ENCODE results near the gene CCDC124.

The CCDC124 gene

DNA sequence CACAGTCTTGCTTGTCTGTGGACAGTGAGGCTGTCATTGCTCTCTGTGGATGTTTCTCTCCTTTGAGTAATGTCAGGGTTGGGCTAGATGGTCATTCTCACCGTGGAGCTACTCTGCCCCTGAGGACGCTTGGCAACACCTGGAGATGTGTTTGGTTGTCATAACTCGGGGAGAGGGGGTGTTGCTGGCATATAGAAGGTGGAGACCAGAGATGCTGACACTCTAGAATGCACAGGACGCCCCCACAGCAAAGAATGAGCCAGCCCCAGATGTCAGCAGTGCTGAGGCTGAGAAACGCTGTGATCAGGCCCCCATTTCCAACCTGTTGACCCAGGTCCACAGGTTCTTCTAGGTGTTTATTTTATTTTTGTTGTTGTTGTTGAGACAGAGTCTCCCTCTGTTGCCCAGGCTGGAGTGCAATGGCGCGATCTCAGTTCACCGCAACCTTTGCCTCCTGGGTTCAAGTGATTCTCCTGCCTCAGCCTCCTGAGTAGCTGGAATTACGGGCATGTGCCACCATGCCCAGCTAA is 4.6 kb downstream of the CCDC124 start:
- Histone ChIP-seq H3K4me3 (ENCODE audit: low read length) (no peak overlapping the region), H3K9ac (ENCODE audit: low read length) (no peak overlapping the region), H3K9me3 (ENCODE audit: control insufficient read depth, low read length) (no peaks in the 10 kb centered on the region), H3K27me3 (replicated peaks; ENCODE audit: control insufficient read depth, insufficient read depth, low read length) (no peaks in the 10 kb centered on the region), H3K4me1 (ENCODE audit: control insufficient read depth, insufficient read depth, low read length) (peaks cover 12% of the 10 kb centered on the region), H3K36me3 (ENCODE audit: control insufficient read depth, insufficient read depth, low read length, severe bottlenecking) (peaks cover 4% of the 10 kb centered on the region)
- DNase-seq (ENCODE audit: low read depth), result no peak

DNA sequence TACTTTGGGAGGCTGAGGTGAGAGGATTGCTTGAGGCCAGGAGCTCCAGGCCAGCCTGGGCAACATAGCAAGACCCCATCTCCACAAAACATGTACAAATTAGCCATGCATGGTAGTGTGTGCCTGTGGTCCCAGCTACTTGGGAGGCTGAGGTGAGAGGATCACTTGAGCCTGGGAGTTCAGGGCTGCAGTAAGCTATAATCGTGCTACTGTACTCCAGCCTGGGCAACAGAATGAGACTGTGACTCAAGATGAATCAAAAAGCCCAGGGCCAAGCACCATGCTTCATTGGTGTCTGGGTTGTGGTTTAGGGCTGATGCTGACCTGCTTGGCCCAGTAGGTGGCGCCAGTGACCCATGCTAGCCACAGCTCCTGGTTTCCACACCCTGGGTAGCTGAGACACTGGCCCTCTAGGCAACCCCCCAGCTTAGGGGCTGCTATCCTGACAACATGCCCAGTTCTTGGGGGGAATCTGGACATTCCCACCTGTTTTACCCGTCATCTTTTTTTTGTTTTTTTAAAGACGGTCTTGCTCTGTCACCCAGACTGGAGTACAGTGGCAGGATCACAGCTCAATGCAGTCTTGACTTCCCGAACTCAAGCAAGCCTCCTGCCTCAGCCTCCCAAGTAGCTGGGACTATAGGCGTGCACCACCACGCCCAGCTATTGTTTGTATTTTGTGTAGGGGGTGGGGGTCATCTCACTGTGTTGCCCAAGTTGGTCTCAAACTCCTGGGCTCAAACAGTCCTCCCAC is 5.5 kb downstream of the CCDC124 start:
- Histone ChIP-seq H3K4me3 (ENCODE audit: low read length) (no peak overlapping the region), H3K36me3 (ENCODE audit: control insufficient read depth, insufficient read depth, low read length, severe bottlenecking) (peaks cover 4% of the 10 kb centered on the region), H3K27me3 (replicated peaks; ENCODE audit: control insufficient read depth, insufficient read depth, low read length) (no peaks in the 10 kb centered on the region), H3K9me3 (ENCODE audit: control insufficient read depth, low read length) (no peaks in the 10 kb centered on the region), H3K4me1 (ENCODE audit: control insufficient read depth, insufficient read depth, low read length) (peaks cover 11% of the 10 kb centered on the region), H3K9ac (ENCODE audit: low read length) (no peak overlapping the region)
- peak; percentile 86 for DNase-seq (ENCODE audit: low read depth)

DNA sequence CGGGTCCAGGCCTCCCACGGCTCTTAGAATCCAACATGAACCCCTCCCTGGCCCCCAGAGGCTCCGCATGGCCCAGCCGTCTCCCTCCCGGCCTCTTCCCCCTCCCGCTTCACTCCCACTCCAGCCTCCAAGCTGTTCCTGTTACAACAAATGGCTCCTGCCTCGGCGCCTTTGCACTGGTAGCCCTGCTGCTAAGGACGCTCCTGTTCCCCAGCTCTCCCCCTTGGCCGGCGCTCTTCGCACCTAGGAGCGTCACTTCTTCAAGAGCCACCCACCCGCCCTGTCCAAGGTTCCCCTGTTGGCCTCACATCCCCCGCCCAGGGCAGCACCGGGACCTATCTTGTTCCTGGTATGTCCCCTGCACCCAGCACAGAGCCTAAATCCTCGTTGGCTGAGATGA is 9.4 kb downstream of the CCDC124 start:
- Histone ChIP-seq H3K36me3 (ENCODE audit: control insufficient read depth, insufficient read depth, low read length, severe bottlenecking) (peaks cover 4% of the 10 kb centered on the region), H3K4me3 (ENCODE audit: low read length) (no peak overlapping the region), H3K9me3 (ENCODE audit: control insufficient read depth, low read length) (no peaks in the 10 kb centered on the region), H3K4me1 (ENCODE audit: control insufficient read depth, insufficient read depth, low read length) (peaks cover 5% of the 10 kb centered on the region), H3K9ac (ENCODE audit: low read length) (no peak overlapping the region), H3K27me3 (replicated peaks; ENCODE audit: control insufficient read depth, insufficient read depth, low read length) (no peaks in the 10 kb centered on the region)
- no peak for DNase-seq (ENCODE audit: low read depth)

DNA sequence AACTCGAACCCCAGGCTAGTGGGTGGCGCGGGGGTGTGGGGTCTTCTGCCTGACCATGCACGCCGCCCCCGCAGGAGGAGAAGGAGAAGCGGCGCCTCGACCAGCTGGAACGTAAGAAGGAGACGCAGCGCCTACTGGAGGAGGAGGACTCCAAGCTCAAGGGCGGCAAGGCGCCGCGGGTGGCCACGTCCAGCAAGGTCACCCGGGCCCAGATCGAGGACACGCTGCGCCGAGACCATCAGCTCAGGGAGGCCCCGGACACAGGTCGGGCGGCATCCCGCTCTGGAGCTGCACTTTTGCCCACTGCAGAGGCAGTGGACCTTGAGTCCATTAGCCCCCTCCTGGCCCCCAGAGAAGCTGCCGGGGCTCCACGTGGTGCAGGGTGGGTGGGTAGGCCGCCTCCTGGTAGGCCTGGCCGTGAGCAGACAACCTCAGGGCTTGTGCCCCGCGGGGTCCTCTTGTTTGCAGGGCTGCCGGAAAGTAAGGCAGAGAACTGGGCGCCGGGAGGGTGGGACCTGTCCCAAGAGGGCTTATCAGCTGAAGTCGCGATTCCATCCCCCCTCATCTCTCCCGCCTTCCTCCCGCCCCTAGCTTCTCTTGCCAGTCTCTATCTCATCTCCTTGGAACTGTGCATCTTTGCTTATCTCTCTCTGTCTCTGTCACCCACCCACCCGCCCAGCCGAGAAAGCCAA is 9.9 kb downstream of the CCDC124 start:
- Histone ChIP-seq H3K4me1 (ENCODE audit: control insufficient read depth, insufficient read depth, low read length) (peaks cover 5% of the 10 kb centered on the region), H3K9me3 (ENCODE audit: control insufficient read depth, low read length) (no peaks in the 10 kb centered on the region)
- no peak for DNase-seq (ENCODE audit: low read depth)

DNA sequence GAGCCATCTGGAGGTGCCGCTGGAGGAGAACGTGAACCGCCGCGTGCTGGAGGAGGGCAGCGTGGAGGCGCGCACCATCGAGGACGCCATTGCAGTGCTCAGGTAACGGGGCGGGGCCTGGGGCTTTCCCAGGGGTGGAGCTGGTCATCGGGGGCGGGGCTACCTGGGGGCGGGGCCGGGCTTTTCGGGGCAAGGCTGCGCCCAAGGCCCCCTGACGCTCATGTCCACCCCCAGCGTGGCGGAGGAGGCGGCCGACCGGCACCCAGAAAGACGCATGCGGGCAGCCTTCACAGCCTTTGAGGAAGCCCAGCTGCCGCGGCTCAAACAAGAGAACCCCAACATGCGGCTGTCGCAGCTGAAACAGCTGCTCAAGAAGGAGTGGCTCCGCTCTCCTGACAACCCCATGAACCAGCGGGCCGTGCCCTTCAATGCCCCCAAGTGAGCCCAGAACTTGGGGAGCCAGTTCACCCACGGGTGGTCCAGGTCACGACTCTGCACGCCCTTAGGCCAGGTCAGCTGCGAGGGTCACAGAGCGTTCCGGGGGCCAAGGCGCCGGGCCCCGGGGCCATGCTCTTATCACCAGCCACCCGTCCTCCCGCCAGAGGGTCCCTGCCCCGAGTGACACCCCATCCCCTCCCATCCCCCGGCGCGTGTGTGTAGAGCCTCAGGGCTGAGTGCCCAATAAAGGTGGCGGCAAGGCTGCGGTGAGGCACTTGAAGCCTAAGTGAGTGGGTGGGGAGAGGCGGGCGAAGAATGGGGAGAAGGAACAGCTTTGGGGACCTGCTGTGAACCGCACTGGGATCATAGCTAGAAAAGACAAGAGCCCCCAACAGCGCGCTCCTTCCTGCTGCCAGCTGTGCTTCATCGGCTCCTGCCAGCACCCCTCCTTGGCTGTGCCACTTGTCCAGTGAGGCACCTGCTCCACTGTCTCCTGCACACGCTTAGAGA is 10.7 kb downstream of the CCDC124 start:
- no peak for DNase-seq (ENCODE audit: low read depth)

More for the DNA sequence above, 9.9 kb downstream of the CCDC124 start:
- no peaks in the 10 kb centered on the region for H3K27me3 ChIP-seq (replicated peaks; ENCODE audit: control insufficient read depth, insufficient read depth, low read length)
- no peak overlapping the region for H3K4me3 ChIP-seq (ENCODE audit: low read length)
- no peak overlapping the region for H3K9ac ChIP-seq (ENCODE audit: low read length)
- peaks cover 4% of the 10 kb centered on the region for H3K36me3 ChIP-seq (ENCODE audit: control insufficient read depth, insufficient read depth, low read length, severe bottlenecking)

DNA sequence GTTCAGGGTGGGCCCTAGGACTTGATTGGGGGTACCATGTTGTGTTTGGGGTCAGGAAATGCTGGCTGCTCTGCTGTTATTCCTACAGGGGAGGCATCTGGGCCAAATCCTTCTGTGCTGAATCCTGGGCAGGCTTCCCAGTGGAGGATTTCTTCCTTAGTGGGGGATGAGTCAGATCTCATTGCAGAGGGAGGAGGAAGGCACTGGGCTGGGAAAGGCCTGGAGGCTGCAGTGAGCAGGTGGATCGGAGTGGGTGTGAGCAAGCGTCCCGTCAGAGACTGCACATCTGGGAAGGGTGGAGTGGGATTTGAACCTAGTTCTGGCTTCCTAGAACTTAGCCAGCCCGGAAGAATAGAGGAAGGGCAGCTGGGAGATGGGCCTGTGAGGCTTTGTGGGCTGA is 11.5 kb downstream of the CCDC124 start:
- peak; percentile 73 for DNase-seq (ENCODE audit: low read depth)

More for the DNA sequence above, 10.7 kb downstream of the CCDC124 start:
- Histone ChIP-seq H3K4me3 (ENCODE audit: low read length) (no peak overlapping the region), H3K9ac (ENCODE audit: low read length) (no peak overlapping the region), H3K36me3 (ENCODE audit: control insufficient read depth, insufficient read depth, low read length, severe bottlenecking) (peaks cover 4% of the 10 kb centered on the region), H3K27me3 (replicated peaks; ENCODE audit: control insufficient read depth, insufficient read depth, low read length) (no peaks in the 10 kb centered on the region), H3K4me1 (ENCODE audit: control insufficient read depth, insufficient read depth, low read length) (peaks cover 5% of the 10 kb centered on the region), H3K9me3 (ENCODE audit: control insufficient read depth, low read length) (no peaks in the 10 kb centered on the region)

DNA sequence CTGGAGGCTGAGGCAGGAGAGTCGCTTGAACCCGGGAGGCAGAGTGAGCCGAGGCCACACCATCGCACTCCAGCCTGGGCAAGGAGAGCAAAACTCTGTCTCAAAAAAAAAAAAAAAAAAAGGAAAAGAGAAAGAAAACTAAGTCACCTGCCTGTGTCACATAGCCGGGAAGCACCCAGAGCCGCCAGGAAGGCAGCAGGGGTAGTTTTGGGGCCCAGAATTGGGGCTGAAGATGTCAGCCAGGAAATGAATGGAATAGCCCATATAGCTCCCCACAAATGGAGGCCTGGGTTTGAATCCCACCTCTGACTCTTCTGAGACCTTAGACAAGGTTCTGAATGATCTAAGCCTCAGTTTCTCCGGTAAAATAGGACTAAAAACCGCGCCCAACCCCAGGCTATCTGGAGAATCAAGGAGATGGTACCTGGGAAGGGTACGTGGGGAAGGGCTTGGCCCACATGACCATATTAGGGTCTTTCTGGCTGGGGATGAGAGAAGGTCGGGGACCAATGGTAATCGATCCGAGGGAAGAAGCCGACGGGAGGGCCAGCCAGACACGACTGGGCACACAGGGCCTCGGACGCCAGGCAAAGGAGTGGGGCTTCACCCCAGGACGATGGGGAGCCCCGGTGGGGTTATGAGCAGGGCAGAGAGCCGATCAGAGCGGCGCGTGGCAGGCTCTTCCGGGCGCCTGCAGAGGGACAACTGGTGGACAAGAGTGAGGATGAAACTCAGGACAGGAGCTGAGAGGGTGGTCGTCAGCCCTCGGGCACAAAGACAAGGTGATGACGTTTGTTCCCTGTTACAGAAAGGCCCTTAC is 14.4 kb downstream of the CCDC124 start:
- H3K9me3 ChIP-seq (ENCODE audit: control insufficient read depth, low read length), result no peaks in the 10 kb centered on the region
- H3K4me1 ChIP-seq (ENCODE audit: control insufficient read depth, insufficient read depth, low read length), result peaks cover 5% of the 10 kb centered on the region
- no peaks in the 10 kb centered on the region for H3K36me3 ChIP-seq (ENCODE audit: control insufficient read depth, insufficient read depth, low read length, severe bottlenecking)
- H3K4me3 ChIP-seq (ENCODE audit: low read length), result peak overlapping the region; percentile 82
- H3K27me3 ChIP-seq (replicated peaks; ENCODE audit: control insufficient read depth, insufficient read depth, low read length), result peaks cover 27% of the 10 kb centered on the region
- no peak for DNase-seq (ENCODE audit: low read depth)
- H3K9ac ChIP-seq (ENCODE audit: low read length), result peak overlapping the region; percentile 77

More for the DNA sequence above, 11.5 kb downstream of the CCDC124 start:
- H3K9ac ChIP-seq (ENCODE audit: low read length), result no peak overlapping the region
- H3K9me3 ChIP-seq (ENCODE audit: control insufficient read depth, low read length), result no peaks in the 10 kb centered on the region
- H3K4me1 ChIP-seq (ENCODE audit: control insufficient read depth, insufficient read depth, low read length), result peaks cover 5% of the 10 kb centered on the region
- peaks cover 3% of the 10 kb centered on the region for H3K27me3 ChIP-seq (replicated peaks; ENCODE audit: control insufficient read depth, insufficient read depth, low read length)
- peaks cover 4% of the 10 kb centered on the region for H3K36me3 ChIP-seq (ENCODE audit: control insufficient read depth, insufficient read depth, low read length, severe bottlenecking)
- no peak overlapping the region for H3K4me3 ChIP-seq (ENCODE audit: low read length)

DNA sequence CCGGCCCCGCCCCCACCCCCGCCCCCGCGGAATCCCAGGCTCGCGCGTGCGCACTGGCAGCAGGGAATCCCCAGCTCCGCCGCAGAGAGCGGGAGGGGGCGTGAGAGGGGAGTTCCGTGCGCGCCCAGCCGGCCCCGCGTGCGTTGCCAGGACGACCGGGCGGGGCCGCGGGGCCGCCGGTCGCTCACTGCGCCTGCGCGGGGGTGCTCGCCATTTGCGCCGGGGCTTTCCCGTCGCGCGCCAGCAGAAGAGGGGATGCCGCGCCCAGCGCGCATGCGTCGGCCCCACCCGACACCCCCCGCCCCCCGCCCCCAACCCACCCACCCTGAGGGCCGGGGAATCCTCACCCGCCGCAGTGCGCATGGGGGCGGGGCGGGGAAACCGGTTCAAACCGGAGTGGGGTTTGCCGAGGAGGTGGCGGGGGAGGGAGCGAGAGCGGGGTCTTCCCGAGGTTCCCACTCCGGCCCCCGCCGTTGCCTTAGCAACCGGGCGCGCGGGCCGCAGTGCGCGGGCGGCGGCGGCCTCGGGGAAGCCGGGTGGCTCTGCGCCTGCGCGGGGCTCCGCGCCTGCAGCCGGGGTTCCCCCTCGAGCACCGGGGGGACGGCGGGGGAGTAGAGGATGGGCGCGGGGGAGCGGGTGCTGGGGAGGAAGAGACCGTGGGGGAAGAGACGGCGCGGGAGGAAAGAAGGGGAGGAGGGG is 15.1 kb downstream of the CCDC124 start:
- Histone ChIP-seq H3K4me1 (ENCODE audit: control insufficient read depth, insufficient read depth, low read length) (peaks cover 5% of the 10 kb centered on the region), H3K4me3 (ENCODE audit: low read length) (peak overlapping the region; percentile 82), H3K27me3 (replicated peaks; ENCODE audit: control insufficient read depth, insufficient read depth, low read length) (peaks cover 34% of the 10 kb centered on the region), H3K36me3 (ENCODE audit: control insufficient read depth, insufficient read depth, low read length, severe bottlenecking) (no peaks in the 10 kb centered on the region), H3K9ac (ENCODE audit: low read length) (no peak overlapping the region), H3K9me3 (ENCODE audit: control insufficient read depth, low read length) (no peaks in the 10 kb centered on the region)
- DNase-seq (ENCODE audit: low read depth), result peak; percentile 98

DNA sequence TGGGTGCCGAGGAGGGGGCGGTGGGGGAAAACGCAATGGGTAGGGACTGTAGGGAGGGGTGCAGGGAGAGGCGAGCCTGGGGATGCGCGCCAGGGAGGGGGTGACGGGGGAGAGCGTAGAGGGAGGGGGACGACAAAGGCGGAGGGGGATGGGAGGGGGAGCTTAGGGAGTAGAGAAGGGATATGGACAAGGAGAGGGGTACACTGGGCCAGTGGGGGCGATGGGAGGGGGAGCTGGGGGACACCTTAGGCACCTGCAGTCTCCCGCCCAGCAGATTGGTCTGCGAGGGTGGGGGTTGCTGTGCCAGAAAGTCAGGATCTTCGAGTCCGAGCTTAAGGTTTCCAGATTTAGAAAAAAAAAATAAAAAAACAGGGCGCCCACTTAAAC is 15.7 kb downstream of the CCDC124 start:
- H3K36me3 ChIP-seq (ENCODE audit: control insufficient read depth, insufficient read depth, low read length, severe bottlenecking), result no peaks in the 10 kb centered on the region
- H3K9ac ChIP-seq (ENCODE audit: low read length), result no peak overlapping the region
- H3K4me1 ChIP-seq (ENCODE audit: control insufficient read depth, insufficient read depth, low read length), result peaks cover 5% of the 10 kb centered on the region
- no peak for DNase-seq (ENCODE audit: low read depth)
- no peaks in the 10 kb centered on the region for H3K9me3 ChIP-seq (ENCODE audit: control insufficient read depth, low read length)
- peaks cover 39% of the 10 kb centered on the region for H3K27me3 ChIP-seq (replicated peaks; ENCODE audit: control insufficient read depth, insufficient read depth, low read length)
- H3K4me3 ChIP-seq (ENCODE audit: low read length), result no peak overlapping the region
